Measurements from ENCODE around the gene NLE1.

DNA sequence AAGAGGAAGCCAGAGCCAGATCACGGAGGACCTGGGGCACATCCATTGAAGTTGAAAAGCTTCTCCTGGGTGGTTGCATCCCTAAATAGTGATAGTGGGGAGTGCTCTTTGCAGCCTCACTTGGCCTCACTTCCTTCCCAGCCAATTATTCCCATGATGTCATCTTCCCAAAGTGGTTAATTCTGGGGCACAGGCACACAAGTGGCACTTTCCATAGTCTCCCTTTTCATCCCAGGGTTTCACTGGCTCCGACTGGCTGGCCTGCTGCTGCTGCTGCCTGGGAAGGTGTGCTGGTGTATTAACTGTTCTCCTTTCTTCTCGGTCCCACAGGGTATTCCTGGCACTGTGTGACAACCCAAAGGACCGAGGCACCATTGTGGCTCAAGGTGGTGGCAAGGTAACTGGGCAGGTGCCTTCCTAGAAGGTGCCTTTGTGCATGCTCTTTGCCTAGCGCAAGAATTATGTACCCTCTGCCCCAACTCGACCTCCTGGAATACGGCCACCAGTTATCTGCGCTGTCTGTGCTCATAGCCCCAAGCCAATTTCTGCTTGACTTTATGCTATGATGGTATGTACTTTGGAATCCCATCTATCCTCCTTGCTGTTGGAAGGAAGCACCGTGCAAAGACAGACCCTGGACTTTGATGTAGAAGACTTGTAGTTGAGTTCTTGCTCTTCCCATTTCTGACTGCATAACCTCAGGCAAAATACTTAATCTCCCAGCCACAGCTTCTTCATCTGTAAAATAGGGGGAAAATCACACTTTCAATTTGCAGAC is 33.7 kb upstream of the NLE1 start:
- TF ChIP-seq CTCF (IDR thresholded peaks at IDR 0.05) = no peak
- no peak for TF ChIP-seq POLR2A (IDR thresholded peaks at IDR 0.05)
- no peak for TF ChIP-seq POLR2AphosphoS5 (IDR thresholded peaks at IDR 0.05)
- no peak for TF ChIP-seq EP300 (IDR thresholded peaks at IDR 0.05)
